GM21576 (cell line): Measurements from ENCODE around the gene NANOGP8.

ENCODE experiments used
- ATAC-seq: cut with Tn5 transposase; IDR thresholded peaks from one replicate; pipeline ENCODE4 v1.9.1; 2021; ENCODE audit warnings: mild to moderate bottlenecking, moderate library complexity; ENCODE audit not compliant: unreplicated experiment

The NANOGP8 gene

GRCh38 chr15:35061161-35061824 lies 23.8 kb downstream of the NANOGP8 start:
- no peak for ATAC-seq

- no peak for ATAC-seq
Measured at GRCh38 chr15:35060591-35060990, 24.5 kb downstream of the NANOGP8 start.

GRCh38 chr15:35058534-35059054 lies 26.5 kb downstream of the NANOGP8 start:
- ATAC-seq, result no peak

- ATAC-seq, result no peak
Measured at GRCh38 chr15:35055416-35056105, 29.5 kb downstream of the NANOGP8 start.

- ATAC-seq, result no peak
Measured at GRCh38 chr15:35054380-35054779, 30.7 kb downstream of the NANOGP8 start.

GRCh38 chr15:35047996-35048395 lies 37.1 kb downstream of the NANOGP8 start:
- ATAC-seq, result no peak

- no peak for ATAC-seq
Measured at GRCh38 chr15:35047528-35047927, 37.6 kb downstream of the NANOGP8 start.

GRCh38 chr15:35043373-35044095 lies 41.6 kb downstream of the NANOGP8 start:
- ATAC-seq, result no peak

GRCh38 chr15:35040339-35041255 lies 44.5 kb downstream of the NANOGP8 start:
- no peak for ATAC-seq

- ATAC-seq, result no peak
Measured at GRCh38 chr15:35038626-35039451, 46.3 kb downstream of the NANOGP8 start.
